Measurements from ENCODE around the gene SBNO1.
"Not testable (repeated sequence)": the region's sequence is repeated elsewhere in the genome, so short reads cannot be mapped to it uniquely, and the experiment has no call there.

Gene SBNO1

GRCh38 chr12:123387508-123388176, 23.0 kb upstream of the SBNO1 start:
- Histone ChIP-seq H3K9me3 (no peaks in the 10 kb centered on the region), H3K4me3 (peak overlapping the region; percentile 59 to 83), H3K4me1 (peaks cover 0 to 54% (median 39%) of the 10 kb centered on the region in 4 donors), H3K27me3 (no peaks in the 10 kb centered on the region), H3K36me3 (peaks cover 15 to 22% (median 21%) of the 10 kb centered on the region in 3 donors), H3K27ac (peak overlapping the region; percentile 94 to 96)
- no peak for DNase-seq
- intact Hi-C loops (cut with DNase I; ENCODE audit: low total_unique reads): no loop called here
- TF ChIP-seq CTCF (IDR thresholded peaks at IDR 0.05): no peak

GRCh38 chr12:123385536-123385935, 20.9 kb upstream of the SBNO1 start:
- H3K4me1 ChIP-seq: peaks cover 0 to 33% (median 23%) of the 10 kb centered on the region in 4 donors

DNA sequence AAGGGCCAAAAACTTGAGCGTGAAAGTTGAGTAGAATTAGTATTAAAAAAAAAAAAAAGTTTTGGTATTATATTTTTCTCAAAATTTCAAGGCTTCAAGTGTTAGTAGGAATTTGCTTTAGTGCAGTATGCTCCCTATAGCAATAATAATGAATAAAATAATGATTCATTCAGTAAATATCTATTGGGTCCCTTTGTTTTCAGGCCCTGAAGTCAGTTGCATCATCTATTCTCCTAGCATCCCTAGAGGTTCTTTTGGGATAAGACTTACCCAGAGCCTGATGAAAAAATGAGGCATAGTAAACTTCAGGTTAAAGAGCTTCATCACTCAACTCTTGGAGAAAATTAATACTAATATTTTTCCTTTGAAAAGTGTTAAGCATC, 20.3 kb upstream of the SBNO1 start:
- Histone ChIP-seq H3K36me3 (no peaks in the 10 kb centered on the region), H3K27me3 (no peaks in the 10 kb centered on the region), H3K4me1 (peaks cover 0 to 27% (median 19%) of the 10 kb centered on the region in 4 donors), H3K27ac (peak overlapping the region in 1 of 2 donors; percentile 80), H3K4me3 (peak overlapping the region; percentile 84 to 95), H3K9me3 (no peaks in the 10 kb centered on the region)
- intact Hi-C loops (cut with DNase I; ENCODE audit: low total_unique reads): no loop called here
- no peak for TF ChIP-seq CTCF (IDR thresholded peaks at IDR 0.05)
- DNase-seq: no peak

More at GRCh38 chr12:123385536-123385935, 20.9 kb upstream of the SBNO1 start:
- DNase-seq; H3K36me3 ChIP-seq; intact Hi-C loops (cut with DNase I; ENCODE audit: low total_unique reads); H3K4me3 ChIP-seq; H3K9me3 ChIP-seq; H3K27ac ChIP-seq; H3K27me3 ChIP-seq: not testable (repeated sequence)

GRCh38 chr12:123384318-123384993, 19.8 kb upstream of the SBNO1 start:
- peak in 1 of 2 donors; percentile 66 for DNase-seq
- Histone ChIP-seq H3K27me3 (no peaks in the 10 kb centered on the region), H3K4me1 (peaks cover 0 to 25% (median 17%) of the 10 kb centered on the region in 4 donors), H3K36me3 (no peaks in the 10 kb centered on the region), H3K4me3 (peak overlapping the region; percentile 84 to 95), H3K9me3 (no peaks in the 10 kb centered on the region), H3K27ac (peak overlapping the region; percentile 70 to 80)
- TF ChIP-seq CTCF (IDR thresholded peaks at IDR 0.05): no peak
- intact Hi-C loops (cut with DNase I; ENCODE audit: low total_unique reads): no loop called here

GRCh38 chr12:123382684-123383083, 18.0 kb upstream of the SBNO1 start:
- DNase-seq: no peak
- no peak overlapping the region for H3K4me3 ChIP-seq
- TF ChIP-seq CTCF (IDR thresholded peaks at IDR 0.05): no peak
- H3K36me3 ChIP-seq: no peaks in the 10 kb centered on the region
- no peaks in the 10 kb centered on the region for H3K27me3 ChIP-seq
- peaks cover 0 to 18% (median 11%) of the 10 kb centered on the region in 4 donors for H3K4me1 ChIP-seq
- H3K9me3 ChIP-seq: no peaks in the 10 kb centered on the region
- H3K27ac ChIP-seq: no peak overlapping the region
- intact Hi-C loops (cut with DNase I; ENCODE audit: low total_unique reads): loop anchor here (1.0 kb wide), 1 partner anchor 17 kb away; no protein-coding TSS in a partner anchor

DNA sequence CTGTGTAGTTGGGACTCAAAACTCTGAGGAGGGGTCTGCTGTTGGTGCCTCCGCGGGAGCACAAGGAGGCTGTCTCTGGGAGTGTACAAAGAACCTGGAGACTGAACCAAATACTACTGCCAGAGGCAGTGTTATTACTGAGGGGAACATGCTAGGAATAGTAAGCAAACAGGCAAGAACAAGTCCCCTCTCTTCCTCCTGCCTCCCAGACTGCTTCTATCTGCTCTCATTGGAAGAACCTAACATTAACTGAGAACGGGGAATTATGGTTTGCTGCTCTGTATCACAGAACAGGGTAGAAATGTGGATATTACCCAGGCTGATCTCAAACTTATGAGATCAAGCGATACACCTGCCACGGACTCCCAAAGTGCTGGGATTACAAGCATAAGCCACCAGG, 14.7 kb upstream of the SBNO1 start:
- Histone ChIP-seq H3K4me3 (no peak overlapping the region), H3K27me3 (no peaks in the 10 kb centered on the region), H3K36me3 (no peaks in the 10 kb centered on the region), H3K9me3 (no peaks in the 10 kb centered on the region), H3K4me1 (peaks cover 0 to 8% (median 3%) of the 10 kb centered on the region in 4 donors), H3K27ac (no peak overlapping the region)
- DNase-seq: no peak
- intact Hi-C loops (cut with DNase I; ENCODE audit: low total_unique reads): no loop called here
- TF ChIP-seq CTCF (IDR thresholded peaks at IDR 0.05): no peak

DNA sequence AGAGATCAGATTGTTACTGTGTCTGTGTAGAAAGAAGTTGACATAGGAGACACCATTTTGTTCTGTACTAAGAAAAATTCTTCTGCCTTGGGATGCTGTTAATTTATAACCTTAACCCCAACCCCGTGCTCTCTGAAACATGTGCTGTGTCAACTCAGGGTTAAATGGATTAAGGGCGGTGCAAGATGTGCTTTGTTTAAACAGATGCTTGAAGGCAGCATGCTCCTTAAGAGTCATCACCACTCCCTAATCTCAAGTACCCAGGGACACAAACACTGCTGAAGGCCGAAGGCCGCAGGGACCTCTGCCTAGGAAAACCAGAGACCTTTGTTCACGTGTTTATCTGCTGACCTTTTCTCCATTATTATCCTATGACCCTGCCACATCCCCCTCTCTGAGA, 7.8 kb upstream of the SBNO1 start:
- H3K27ac ChIP-seq; H3K4me1 ChIP-seq; H3K27me3 ChIP-seq; H3K36me3 ChIP-seq; intact Hi-C loops (cut with DNase I; ENCODE audit: low total_unique reads); DNase-seq; H3K4me3 ChIP-seq; H3K9me3 ChIP-seq: not testable (repeated sequence)

- H3K27ac ChIP-seq; H3K4me3 ChIP-seq; H3K4me1 ChIP-seq; H3K9me3 ChIP-seq; DNase-seq; H3K27me3 ChIP-seq; intact Hi-C loops (cut with DNase I; ENCODE audit: low total_unique reads); H3K36me3 ChIP-seq: not testable (repeated sequence)
Measured at GRCh38 chr12:123371667-123372368, 7.2 kb upstream of the SBNO1 start.

Measured in tibial artery (tissue), 4 donors.